ENCODE measurements around the gene XPNPEP1. TPM values are rescaled to one million over a fixed set of nuclear protein-coding genes. Genes with fewer than 3 reads are reported as not detected.

XPNPEP1 gene
- total RNA-seq, 6 experiments from 2014 or later: 13.9 to 57.8 (median 29.4) TPM

GRCh38 chr10:109819807-109820206, 103.5 kb downstream of the XPNPEP1 start:
- WGBS (ENCODE audit: insufficient coverage, low coverage, low lambda C conversion rate, missing lambda C conversion rate): 48% methylated on average over 3 of the region's 3 CpGs
- no peaks in the 10 kb centered on the region for H3K36me3 ChIP-seq
- intact Hi-C loops (cut with DNase I): no loop called here
- no peak overlapping the region for H3K27ac ChIP-seq
- TF ChIP-seq CTCF (IDR thresholded peaks at IDR 0.05) (no peak), POLR2A (IDR thresholded peaks at IDR 0.05) (no peak)
- ATAC-seq: no peak
- H3K4me1 ChIP-seq: no peaks in the 10 kb centered on the region
- H3K27me3 ChIP-seq: no peaks in the 10 kb centered on the region
- H3K9me3 ChIP-seq: no peaks in the 10 kb centered on the region
- H3K4me3 ChIP-seq: no peak overlapping the region
- DNase-seq: no peak

Small RNA genes within 50 kb of the gene (small RNA-seq; reads per million reads assigned to genes)
- 0 reads per million in 2 experiments for gene RNU4-5P

Other genes with a start within 250 kb of the XPNPEP1 start
- gene ADD3, start 84.5 kb upstream of the XPNPEP1 start, total RNA-seq: 10 to 100 TPM; 11.7 to 71.3 (median 16.2) TPM